ENCODE measurements around the gene FZD10.

The FZD10 gene

DNA sequence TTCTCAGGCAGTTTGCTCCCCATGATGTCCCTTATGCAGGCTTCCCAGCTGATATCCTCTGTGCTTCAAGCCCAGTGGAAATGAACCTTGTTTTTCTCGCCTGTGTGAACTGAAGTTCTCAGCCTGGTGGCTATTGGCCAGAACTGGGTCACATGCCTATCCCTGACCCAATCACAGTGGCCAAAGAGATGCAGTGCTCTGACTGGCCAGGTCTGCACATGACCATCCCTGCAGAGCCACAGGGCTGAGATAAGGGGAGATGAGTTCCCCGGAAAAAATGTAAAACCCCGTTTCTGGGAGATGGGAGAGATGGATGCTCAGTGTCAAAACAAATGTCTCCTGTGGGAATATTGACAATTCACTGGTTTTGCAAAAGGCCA lies 34.7 kb upstream of the FZD10 start:
- no peak for TF ChIP-seq CTCF (IDR thresholded peaks at IDR 0.05)

- TF ChIP-seq CTCF (IDR thresholded peaks at IDR 0.05), result no peak
These were observed 34.1 kb upstream of the FZD10 start for GRCh38 chr12:130127912-130128789.

GRCh38 chr12:130128790-130129735 lies 33.2 kb upstream of the FZD10 start:
- no peak for TF ChIP-seq CTCF (IDR thresholded peaks at IDR 0.05)

DNA sequence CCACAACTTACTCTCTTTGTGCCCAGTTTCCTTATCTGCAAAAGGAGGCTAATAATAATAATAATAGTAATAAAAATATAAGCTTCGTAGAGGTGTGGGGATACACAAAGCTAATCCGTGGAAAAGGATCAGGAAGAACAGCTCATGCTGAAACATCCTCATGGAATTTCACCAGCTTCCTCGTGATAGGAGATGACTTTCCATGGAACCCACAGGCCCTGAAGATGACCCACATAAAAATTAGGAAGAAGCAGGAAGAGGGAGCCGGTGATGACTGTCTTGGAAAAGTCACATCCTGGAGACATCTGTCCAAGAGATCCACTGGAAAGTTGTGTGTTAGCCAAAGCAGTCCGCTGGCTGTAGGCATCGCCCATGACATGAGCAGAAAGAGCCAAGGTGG lies 31.9 kb upstream of the FZD10 start:
- no peak for TF ChIP-seq CTCF (IDR thresholded peaks at IDR 0.05)

DNA sequence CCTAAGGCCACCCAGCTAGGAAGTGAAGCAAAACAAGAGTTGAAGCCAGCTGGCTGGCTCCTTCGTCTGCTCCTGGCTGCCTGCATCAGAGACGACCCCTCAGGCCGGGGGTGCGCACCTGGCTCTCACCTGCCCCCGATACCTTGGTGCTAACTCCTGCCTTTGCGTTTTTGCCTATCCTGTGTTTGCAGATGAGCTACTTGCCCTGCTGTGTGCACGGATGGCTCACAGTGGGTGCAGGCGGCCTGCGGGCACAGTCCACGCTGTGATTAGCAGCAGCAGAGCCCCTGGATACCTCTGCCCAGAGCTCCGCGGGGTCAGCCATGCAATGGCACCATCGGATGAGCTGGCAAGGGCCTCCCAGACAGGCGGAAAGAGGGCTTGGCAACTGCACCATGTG lies 31.2 kb upstream of the FZD10 start:
- no peak for TF ChIP-seq CTCF (IDR thresholded peaks at IDR 0.05)

- no peak for TF ChIP-seq CTCF (IDR thresholded peaks at IDR 0.05)
These were observed 30.5 kb upstream of the FZD10 start for GRCh38 chr12:130131801-130132200.

DNA sequence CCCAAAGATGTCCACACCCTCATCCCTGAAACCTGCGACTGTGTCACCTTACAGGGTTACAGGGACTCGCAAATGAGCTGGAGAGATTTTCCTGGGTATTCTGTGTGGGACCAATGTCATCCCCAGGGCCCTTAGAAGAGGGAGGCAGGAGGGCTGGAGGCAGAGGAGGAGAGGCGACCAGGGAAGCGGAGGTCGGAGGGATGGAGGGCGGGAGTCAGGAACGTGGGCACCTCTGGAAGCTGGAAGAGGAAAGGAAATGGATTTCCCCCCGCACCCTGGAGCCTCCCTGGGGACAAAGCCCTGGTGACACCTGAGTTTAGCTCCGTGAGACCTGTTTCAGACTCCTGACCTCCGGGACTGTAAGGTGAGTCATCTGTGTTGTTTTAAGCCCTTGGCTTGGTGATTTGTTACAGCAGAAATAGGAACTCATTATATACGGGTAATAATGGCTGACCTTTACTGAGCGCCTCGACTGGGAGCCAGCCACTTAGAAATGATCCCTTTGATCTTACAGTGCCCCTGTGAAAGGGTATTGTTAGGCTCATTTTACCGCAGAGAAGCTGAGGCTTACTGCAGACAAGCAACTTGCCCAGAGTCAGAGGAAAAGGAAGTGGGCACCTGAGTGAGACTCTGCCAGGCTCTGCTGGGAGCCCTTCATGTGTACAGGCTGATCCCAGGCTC lies 29.3 kb upstream of the FZD10 start:
- TF ChIP-seq CTCF (IDR thresholded peaks at IDR 0.05), result no peak
